ENCODE results near the gene ITGA11. TPM values are rescaled to one million over a fixed set of nuclear protein-coding genes. Genes with fewer than 3 reads are reported as not detected.

ITGA11 gene
- total RNA-seq, 2 donors from 2014 or later = 12.6 to 35.4 TPM

GRCh38 chr15:68317281-68318007 lies 114.5 kb downstream of the ITGA11 start:
- H3K36me3 ChIP-seq = peaks cover 17% of the 10 kb centered on the region
- no peaks in the 10 kb centered on the region for H3K9me3 ChIP-seq
- H3K4me1 ChIP-seq = peaks cover 0 to 11% of the 10 kb centered on the region in 2 donors
- DNase-seq (ENCODE audit: low spot score) = no peak
- no peak for TF ChIP-seq CTCF (IDR thresholded peaks at IDR 0.05)
- no peak overlapping the region for H3K27ac ChIP-seq
- no peak overlapping the region for H3K4me3 ChIP-seq
- no peaks in the 10 kb centered on the region for H3K27me3 ChIP-seq

GRCh38 chr15:68316061-68316804 lies 115.7 kb downstream of the ITGA11 start:
- no peak for TF ChIP-seq CTCF (IDR thresholded peaks at IDR 0.05)
- H3K27ac ChIP-seq = no peak overlapping the region
- H3K4me1 ChIP-seq = peaks cover 0 to 13% of the 10 kb centered on the region in 2 donors
- H3K36me3 ChIP-seq = peaks cover 17% of the 10 kb centered on the region
- no peak for DNase-seq (ENCODE audit: low spot score)
- H3K4me3 ChIP-seq = no peak overlapping the region
- H3K27me3 ChIP-seq = no peaks in the 10 kb centered on the region
- no peaks in the 10 kb centered on the region for H3K9me3 ChIP-seq

GRCh38 chr15:68315495-68316031 lies 116.4 kb downstream of the ITGA11 start:
- H3K4me1 ChIP-seq = peaks cover 0 to 19% of the 10 kb centered on the region in 2 donors
- no peak for TF ChIP-seq CTCF (IDR thresholded peaks at IDR 0.05)
- H3K27me3 ChIP-seq = no peaks in the 10 kb centered on the region
- H3K9me3 ChIP-seq = no peaks in the 10 kb centered on the region
- no peak for DNase-seq (ENCODE audit: low spot score)
- peaks cover 17% of the 10 kb centered on the region for H3K36me3 ChIP-seq
- no peak overlapping the region for H3K4me3 ChIP-seq
- H3K27ac ChIP-seq = no peak overlapping the region

- H3K27me3 ChIP-seq = no peaks in the 10 kb centered on the region
- no peak overlapping the region for H3K4me3 ChIP-seq
- no peak overlapping the region for H3K27ac ChIP-seq
- no peaks in the 10 kb centered on the region for H3K9me3 ChIP-seq
- no peak for DNase-seq (ENCODE audit: low spot score)
- peaks cover 15% of the 10 kb centered on the region for H3K36me3 ChIP-seq
- peaks cover 0 to 19% of the 10 kb centered on the region in 2 donors for H3K4me1 ChIP-seq
- no peak for TF ChIP-seq CTCF (IDR thresholded peaks at IDR 0.05)
These were observed 116.9 kb downstream of the ITGA11 start for GRCh38 chr15:68315035-68315434.

GRCh38 chr15:68314563-68314962 lies 117.4 kb downstream of the ITGA11 start:
- no peak overlapping the region for H3K4me3 ChIP-seq
- peaks cover 0 to 19% of the 10 kb centered on the region in 2 donors for H3K4me1 ChIP-seq
- no peaks in the 10 kb centered on the region for H3K9me3 ChIP-seq
- H3K27ac ChIP-seq = no peak overlapping the region
- peaks cover 11% of the 10 kb centered on the region for H3K36me3 ChIP-seq
- TF ChIP-seq CTCF (IDR thresholded peaks at IDR 0.05) = no peak
- DNase-seq (ENCODE audit: low spot score) = no peak
- no peaks in the 10 kb centered on the region for H3K27me3 ChIP-seq

Measured in right atrium auricular region (tissue), 2 donors.